Fibroblast of skin of scalp (primary cell): ENCODE data around the gene HADH.
A peak's percentile ranks its signal among the peaks of the same experiment; 100 is the strongest.

ENCODE experiments used
- DNase-seq: peaks from one replicate; pipeline ENCODE4 v3.0.0-alpha.2; 2013

HADH gene

DNA sequence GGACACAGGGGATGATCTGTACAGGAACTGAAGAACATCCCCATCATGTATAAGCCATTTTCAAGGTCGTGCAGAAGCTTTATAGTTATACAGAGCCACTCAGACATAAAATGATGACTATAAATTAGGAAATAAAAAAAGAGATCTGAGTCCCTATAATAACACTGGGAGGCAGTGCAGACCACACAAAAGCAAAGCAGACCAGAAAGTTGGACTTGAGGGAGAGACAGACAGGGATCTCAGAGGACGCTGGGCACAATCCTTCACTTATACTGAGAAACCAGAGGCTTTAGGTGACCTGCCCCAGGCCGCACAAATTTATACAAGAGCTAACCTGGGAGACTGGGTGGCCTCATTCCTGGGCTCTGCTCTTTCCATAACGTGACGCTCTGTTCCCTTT is 70.5 kb downstream of the HADH start:
- peak; percentile 69 for DNase-seq

- no peak for DNase-seq
Measured at GRCh38 chr4:108060686-108061321, 71.1 kb downstream of the HADH start.

DNA sequence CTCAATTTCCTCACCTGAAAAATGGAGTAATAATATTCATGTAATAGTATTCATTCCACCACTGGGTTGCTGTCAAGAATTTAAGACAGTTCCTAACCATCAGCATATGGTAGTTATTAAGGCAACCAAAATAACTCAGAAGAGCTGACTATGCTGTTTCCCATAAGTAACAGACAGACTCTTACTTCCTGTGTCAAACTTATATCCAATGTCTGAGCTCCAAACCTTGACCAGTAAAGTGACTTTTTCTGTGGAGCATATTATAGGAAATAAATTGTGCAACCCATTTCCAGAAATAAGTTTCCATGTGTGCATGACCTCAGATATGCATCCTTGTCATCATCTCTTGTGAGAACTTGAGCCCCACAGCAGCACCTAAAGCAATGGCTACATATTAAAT is 78.8 kb downstream of the HADH start:
- peak; percentile 79 for DNase-seq

DNA sequence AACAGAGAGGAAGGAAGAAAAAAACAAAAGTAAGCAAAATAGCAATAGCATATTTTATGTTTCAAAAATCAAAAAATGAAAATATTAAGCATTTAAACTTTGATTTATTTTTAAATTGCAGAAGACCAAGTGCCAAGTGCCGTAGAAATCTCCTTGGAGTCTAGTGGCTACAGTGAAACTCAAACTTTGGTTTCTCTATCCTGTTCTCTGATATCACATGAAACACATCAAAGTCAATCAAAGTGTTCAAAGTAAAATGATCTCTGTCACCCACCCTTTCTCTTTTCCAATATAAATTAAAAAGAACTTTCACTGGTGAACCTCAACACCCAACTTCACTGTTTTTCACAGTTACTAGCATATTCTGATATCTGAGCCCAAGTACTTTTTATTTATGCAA is 81.1 kb downstream of the HADH start:
- no peak for DNase-seq

DNA sequence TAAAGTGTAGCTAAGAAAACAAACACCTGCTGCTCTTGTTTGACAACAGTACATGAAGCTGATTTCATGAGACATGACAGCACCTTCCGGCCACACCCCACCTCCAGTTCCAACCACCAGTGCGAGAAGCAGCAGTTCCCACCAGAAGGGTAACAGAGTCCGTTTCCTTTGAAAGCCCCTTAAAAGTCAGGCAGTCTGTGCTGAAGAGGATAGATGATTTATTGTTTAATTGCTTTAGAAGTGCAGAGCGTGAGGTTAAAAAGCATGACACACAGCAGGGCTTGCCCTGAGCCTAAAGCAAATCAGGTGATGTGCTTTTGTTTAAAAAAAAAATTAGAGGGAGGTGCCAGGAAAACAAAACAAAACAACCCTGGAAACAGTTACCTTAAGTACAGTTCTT is 82.6 kb downstream of the HADH start:
- DNase-seq, result no peak

GRCh38 chr4:108078024-108078733 is 88.5 kb downstream of the HADH start:
- DNase-seq, result no peak

- DNase-seq, result no peak
Measured at GRCh38 chr4:108080747-108081146, 91.1 kb downstream of the HADH start.

GRCh38 chr4:108081256-108081655 is 91.6 kb downstream of the HADH start:
- no peak for DNase-seq
